Osteoblast (primary cell): ENCODE results near the gene TMEM129. TPM values are rescaled to one million over a fixed set of nuclear protein-coding genes. Genes with fewer than 3 reads are reported as not detected.
"Not testable (repeated sequence)": the region's sequence is repeated elsewhere in the genome, so short reads cannot be mapped to it uniquely, and the experiment has no call there.

Experiments
- DNase-seq: peaks from one replicate; pipeline ENCODE4 v3.0.0; 2011; ENCODE audit warnings: low spot score, mixed read lengths; ENCODE audit not compliant: insufficient read length; ENCODE audit errors: missing footprints
- H2AFZ ChIP-seq: 2 replicates; pipeline ENCODE4 v1.6.0; 2011; ENCODE audit warnings: mild to moderate bottlenecking, low read length
- H3K27ac ChIP-seq: 2 replicates; pipeline ENCODE4 v1.5.1; 2011; ENCODE audit warnings: mild to moderate bottlenecking, low read depth, low read length, moderate library complexity
- H3K27me3 ChIP-seq: 2 replicates; pipeline ENCODE4 v1.6.0; 2012; ENCODE audit warnings: mild to moderate bottlenecking, control low read depth, inconsistent platforms, low read length, moderate library complexity; ENCODE audit not compliant: insufficient read depth
- H3K36me3 ChIP-seq: 2 replicates; pipeline ENCODE4 v1.5.1; 2011; ENCODE audit warnings: mild to moderate bottlenecking, low read length, control low read depth, moderate library complexity; ENCODE audit not compliant: insufficient read depth
- H3K4me1 ChIP-seq: 2 replicates; pipeline ENCODE4 v1.5.1; 2011; ENCODE audit warnings: mild to moderate bottlenecking, low read length, control low read depth, moderate library complexity; ENCODE audit not compliant: insufficient read depth
- H3K4me2 ChIP-seq: 2 replicates; pipeline ENCODE4 v1.6.0; 2011; ENCODE audit warnings: mild to moderate bottlenecking, low read length; ENCODE audit not compliant: insufficient read depth
- H3K4me3 ChIP-seq: fragments of 200-600 bp; sonication (generic); 3 replicates; pipeline ENCODE4 v1.5.1; 2012; ENCODE audit warnings: mild to moderate bottlenecking, low read length, inconsistent platforms; ENCODE audit not compliant: insufficient read depth
- H3K79me2 ChIP-seq: 2 replicates; pipeline ENCODE4 v1.6.0; 2012; ENCODE audit warnings: mild to moderate bottlenecking, low read length, control low read depth, inconsistent platforms; ENCODE audit not compliant: insufficient read depth
- H3K9me3 ChIP-seq: 2 replicates; pipeline ENCODE4 v1.5.1; 2011; ENCODE audit warnings: low read depth, low read length, control low read depth
- H4K20me1 ChIP-seq: 2 replicates; pipeline ENCODE4 v1.6.0; 2012; ENCODE audit warnings: mild to moderate bottlenecking, low read length, control low read depth; ENCODE audit not compliant: insufficient read depth
- CTCF ChIP-seq: IDR thresholded peaks from 2 replicates; pipeline ENCODE4 v1.5.1; 2011; ENCODE audit warnings: mild to moderate bottlenecking, low read depth, low read length, moderate library complexity; ENCODE audit errors: extremely low read depth
- total RNA-seq: library from RNA; depleted of rRNA; stranded (reverse); fragments of >200 nt; gene quantifications from 2 replicates; pipeline ENCODE4 v1.2.3, GENCODE V29; 2012

TMEM129 gene
- total RNA-seq, 1 donor: 38.0 TPM

- TF ChIP-seq CTCF: no peak
- no peaks in the 10 kb centered on the region for H3K79me2 ChIP-seq
- no peak for DNase-seq
- no peak overlapping the region for H2AFZ ChIP-seq
- H3K4me1 ChIP-seq: no peaks in the 10 kb centered on the region
- H3K27me3 ChIP-seq: no peaks in the 10 kb centered on the region
- H3K4me3 ChIP-seq: no peak overlapping the region
- H3K36me3 ChIP-seq: no peaks in the 10 kb centered on the region
- no peak overlapping the region for H3K27ac ChIP-seq
- no peaks in the 10 kb centered on the region for H3K9me3 ChIP-seq
- H3K4me2 ChIP-seq: no peak overlapping the region
- H4K20me1 ChIP-seq: no peaks in the 10 kb centered on the region
Observed at GRCh38 chr4:1674682-1675081, 46.4 kb downstream of the TMEM129 start.

GRCh38 chr4:1673671-1674070, 47.5 kb downstream of the TMEM129 start:
- Histone ChIP-seq H3K27ac (no peak overlapping the region), H3K4me3 (no peak overlapping the region), H3K9me3 (no peaks in the 10 kb centered on the region), H3K79me2 (no peaks in the 10 kb centered on the region), H3K4me2 (no peak overlapping the region), H2AFZ (no peak overlapping the region), H3K27me3 (no peaks in the 10 kb centered on the region), H3K4me1 (no peaks in the 10 kb centered on the region), H3K36me3 (no peaks in the 10 kb centered on the region), H4K20me1 (no peaks in the 10 kb centered on the region)
- no peak for DNase-seq
- TF ChIP-seq CTCF: no peak

- not testable (repeated sequence) for H3K4me1 ChIP-seq, H3K79me2 ChIP-seq, H3K27me3 ChIP-seq, H3K4me3 ChIP-seq, H3K9me3 ChIP-seq, H2AFZ ChIP-seq, H3K27ac ChIP-seq, H3K4me2 ChIP-seq, H3K36me3 ChIP-seq, DNase-seq, H4K20me1 ChIP-seq
Observed at GRCh38 chr4:1671011-1671410, 50.1 kb downstream of the TMEM129 start.

GRCh38 chr4:1670279-1670678, 50.8 kb downstream of the TMEM129 start:
- no peak overlapping the region for H3K4me2 ChIP-seq
- no peaks in the 10 kb centered on the region for H3K9me3 ChIP-seq
- H2AFZ ChIP-seq: no peak overlapping the region
- no peaks in the 10 kb centered on the region for H3K79me2 ChIP-seq
- H3K27ac ChIP-seq: no peak overlapping the region
- H4K20me1 ChIP-seq: no peaks in the 10 kb centered on the region
- H3K4me1 ChIP-seq: no peaks in the 10 kb centered on the region
- no peak for TF ChIP-seq CTCF
- no peaks in the 10 kb centered on the region for H3K27me3 ChIP-seq
- no peak for DNase-seq
- no peaks in the 10 kb centered on the region for H3K36me3 ChIP-seq
- no peak overlapping the region for H3K4me3 ChIP-seq
